Astrocyte (in vitro differentiated cells and primary cell): ENCODE data around the gene ZBTB22. TPM values are rescaled to one million over a fixed set of nuclear protein-coding genes. Genes with fewer than 3 reads are reported as not detected.
"Not testable (repeated sequence)": the region's sequence is repeated elsewhere in the genome, so short reads cannot be mapped to it uniquely, and the experiment has no call there.

Source experiments
- DNase-seq: peaks from one replicate; pipeline ENCODE4 v3.0.0-alpha.2; 2010; ENCODE audit warnings: low read depth
- FAIRE-seq: peaks from 2 replicates; lab custom pipeline; 2011; peaks lifted over from hg19 to GRCh38; lab: Jason Lieb, UNC
- H2AFZ ChIP-seq: 2 replicates; pipeline ENCODE4 v1.6.0; 2012; ENCODE audit warnings: low read depth, low read length, inconsistent platforms
- H3K27ac ChIP-seq: 2 replicates; pipeline ENCODE4 v1.5.1; 2011; ENCODE audit warnings: low read depth, low read length, inconsistent platforms
- H3K27me3 ChIP-seq: 2 replicates; pipeline ENCODE4 v1.6.0; 2011; ENCODE audit warnings: low read length, inconsistent platforms; ENCODE audit not compliant: insufficient read depth
- H3K36me3 ChIP-seq: 2 replicates; pipeline ENCODE4 v1.5.1; 2011; ENCODE audit warnings: low read length, inconsistent platforms; ENCODE audit not compliant: insufficient read depth
- H3K4me1 ChIP-seq: 2 replicates; pipeline ENCODE4 v1.5.1; 2011; ENCODE audit warnings: low read length, inconsistent platforms; ENCODE audit not compliant: insufficient read depth
- H3K4me2 ChIP-seq: 2 replicates; pipeline ENCODE4 v1.6.0; 2012; ENCODE audit warnings: low read length, inconsistent platforms
- H3K4me3 ChIP-seq: 2 replicates; pipeline ENCODE4 v1.5.1; 2011; ENCODE audit warnings: low read depth, mild to moderate bottlenecking, low read length, inconsistent platforms; ENCODE audit not compliant: insufficient read depth
- H3K79me2 ChIP-seq: 2 replicates; pipeline ENCODE4 v1.6.0; 2012; ENCODE audit warnings: mild to moderate bottlenecking, low read length, inconsistent platforms; ENCODE audit not compliant: insufficient read depth
- H3K9ac ChIP-seq: 2 replicates; pipeline ENCODE4 v1.6.0; 2012; ENCODE audit warnings: mild to moderate bottlenecking, low read length, inconsistent platforms
- H3K9me3 ChIP-seq: 2 replicates; pipeline ENCODE4 v1.5.1; 2012; ENCODE audit warnings: low read depth, mild to moderate bottlenecking, low read length, inconsistent platforms; ENCODE audit not compliant: insufficient read depth
- H4K20me1 ChIP-seq: 2 replicates; pipeline ENCODE4 v1.6.0; 2012; ENCODE audit warnings: low read length, inconsistent platforms; ENCODE audit not compliant: insufficient read depth
- H3K27ac Mint-ChIP-seq: one replicate; pipeline ENCODE4 v1.8.0; 2021; ENCODE audit warnings: mild to moderate bottlenecking, mixed read lengths; ENCODE audit not compliant: unreplicated experiment
- H3K27me3 Mint-ChIP-seq: one replicate; pipeline ENCODE4 v1.8.0; 2021; ENCODE audit warnings: low read depth, mixed read lengths; ENCODE audit not compliant: unreplicated experiment
- H3K36me3 Mint-ChIP-seq: one replicate; pipeline ENCODE4 v1.8.0; 2021; ENCODE audit warnings: low read depth, mixed read lengths; ENCODE audit not compliant: unreplicated experiment
- H3K4me1 Mint-ChIP-seq: one replicate; pipeline ENCODE4 v1.8.0; 2021; ENCODE audit warnings: low read depth, mixed read lengths; ENCODE audit not compliant: unreplicated experiment
- H3K4me3 Mint-ChIP-seq: one replicate; pipeline ENCODE4 v1.8.0; 2021; ENCODE audit warnings: mild to moderate bottlenecking, moderate library complexity, mixed read lengths; ENCODE audit not compliant: unreplicated experiment
- H3K9me3 Mint-ChIP-seq: one replicate; pipeline ENCODE4 v1.8.0; 2021; ENCODE audit warnings: mild to moderate bottlenecking, mixed read lengths; ENCODE audit not compliant: unreplicated experiment
- CTCF ChIP-seq: IDR thresholded peaks from 2 replicates; pipeline ENCODE4 v1.5.1; 2011; ENCODE audit warnings: low read depth, mild to moderate bottlenecking, inconsistent platforms, low read length, moderate library complexity; ENCODE audit not compliant: insufficient read depth
- EZH2 ChIP-seq: IDR thresholded peaks from 2 replicates; pipeline ENCODE4 v1.6.1; 2012; ENCODE audit warnings: mild to moderate bottlenecking, low read length, inconsistent platforms; ENCODE audit not compliant: insufficient read depth
- total RNA-seq: library from RNA; stranded (reverse); gene quantifications from 2 replicates; pipeline ENCODE4 v1.2.1, GENCODE V29; 2021

Gene ZBTB22
- total RNA-seq, 1 donor from 2014 or later: 13.1 TPM

- Mint-ChIP-seq H3K4me1 (peaks cover 26% of the 10 kb centered on the region), H3K27me3 (no peaks in the 10 kb centered on the region), H3K9me3 (no peaks in the 10 kb centered on the region), H3K36me3 (peaks cover 23% of the 10 kb centered on the region), H3K27ac (peak within 1 kb of the TSS; percentile 95), H3K4me3 (peak within 1 kb of the TSS; percentile 100)
- Histone ChIP-seq H3K79me2 (peaks cover 40% of the 10 kb centered on the region), H2AFZ (no peak within 1 kb of the TSS), H3K27ac (peak within 1 kb of the TSS; percentile 43), H3K4me3 (peak within 1 kb of the TSS; percentile 54), H4K20me1 (peaks cover 80% of the 10 kb centered on the region), H3K27me3 (no peaks in the 10 kb centered on the region), H3K36me3 (peaks cover 41% of the 10 kb centered on the region), H3K9me3 (no peaks in the 10 kb centered on the region), H3K9ac (peak within 1 kb of the TSS; percentile 90), H3K4me1 (peaks cover 46% of the 10 kb centered on the region), H3K4me2 (peak within 1 kb of the TSS; percentile 95)
- FAIRE-seq: no peak
- no peak for TF ChIP-seq EZH2
- peak; percentile 10 for TF ChIP-seq CTCF
- peak; percentile 63 for DNase-seq
These were observed 40.5 kb downstream of the ZBTB22 start, which contains the start of gene B3GALT4 for GRCh38 chr6:33276864-33277662. B3GALT4 (plus strand) TSS chr6:33277123; CDS start chr6:33277420, 297 bp downstream.

- DNase-seq (no peak), FAIRE-seq (no peak)
- H3K36me3 ChIP-seq: peaks cover 39% of the 10 kb centered on the region
- TF ChIP-seq CTCF (no peak), EZH2 (no peak)
- no peaks in the 10 kb centered on the region for H3K9me3 ChIP-seq
- H3K4me3 ChIP-seq: peak overlapping the region; percentile 54
- no peaks in the 10 kb centered on the region for H3K9me3 Mint-ChIP-seq
- H3K27me3 ChIP-seq: no peaks in the 10 kb centered on the region
- H3K4me2 ChIP-seq: peak overlapping the region; percentile 95
- no peaks in the 10 kb centered on the region for H3K27me3 Mint-ChIP-seq
- peak overlapping the region; percentile 100 for H3K4me3 Mint-ChIP-seq
- no peak overlapping the region for H2AFZ ChIP-seq
- peaks cover 46% of the 10 kb centered on the region for H3K4me1 ChIP-seq
- H3K36me3 Mint-ChIP-seq: peaks cover 21% of the 10 kb centered on the region
- peak overlapping the region; percentile 95 for H3K27ac Mint-ChIP-seq
- peaks cover 26% of the 10 kb centered on the region for H3K4me1 Mint-ChIP-seq
- peaks cover 80% of the 10 kb centered on the region for H4K20me1 ChIP-seq
- H3K27ac ChIP-seq: peak overlapping the region; percentile 43
- peak overlapping the region; percentile 66 for H3K9ac ChIP-seq
- H3K79me2 ChIP-seq: peaks cover 43% of the 10 kb centered on the region
These were observed 41.0 kb downstream of the ZBTB22 start for GRCh38 chr6:33276581-33276863.

GRCh38 chr6:33275795-33276580, 41.6 kb downstream of the ZBTB22 start:
- H4K20me1 ChIP-seq: peaks cover 80% of the 10 kb centered on the region
- peaks cover 46% of the 10 kb centered on the region for H3K79me2 ChIP-seq
- Mint-ChIP-seq H3K36me3 (peaks cover 17% of the 10 kb centered on the region), H3K4me1 (peaks cover 26% of the 10 kb centered on the region), H3K27ac (peak overlapping the region; percentile 95), H3K4me3 (peak overlapping the region; percentile 100)
- peaks cover 39% of the 10 kb centered on the region for H3K36me3 ChIP-seq
- H3K4me2 ChIP-seq: peak overlapping the region; percentile 95
- peaks cover 47% of the 10 kb centered on the region for H3K4me1 ChIP-seq
- peak overlapping the region; percentile 90 for H3K9ac ChIP-seq
- H3K27me3 Mint-ChIP-seq, H3K9me3 ChIP-seq, FAIRE-seq, DNase-seq, H3K9me3 Mint-ChIP-seq, H3K27me3 ChIP-seq, H2AFZ ChIP-seq: not testable (repeated sequence)
- H3K4me3 ChIP-seq: peak overlapping the region; percentile 54
- H3K27ac ChIP-seq: peak overlapping the region; percentile 43
